Measurements from ENCODE around the gene SETD1A. TPM values are rescaled to one million over a fixed set of nuclear protein-coding genes. Genes with fewer than 3 reads are reported as not detected.

SETD1A gene
- total and polyA plus RNA-seq, 9 of the 15 experiments (the other 6 are each of a cell fraction or from before 2014, with no cell fraction given), result 0.08 to 36.0 (median 4.2) TPM

- no peak for TF ChIP-seq ELK1 (CRISPR knock-in tag; IDR thresholded peaks at IDR 0.05)
- TF ChIP-seq MNT (conservative IDR thresholded peaks at IDR 0.05), result peak in 1 of 2 experiments; percentile 80; a peak in 3 of 4 replicates
- TF ChIP-seq NEUROD1 (IDR thresholded peaks at IDR 0.05; ENCODE audit: borderline replicate concordance, low read depth, low read length, partially characterized antibody), result peak; percentile 59
- no peak for TF ChIP-seq ZKSCAN3 (CRISPR knock-in tag; IDR thresholded peaks at IDR 0.05)
- peak; percentile 23; the same call in 1 of the 2 replicates for TF ChIP-seq CGGBP1 (CRISPR knock-in tag; IDR thresholded peaks at IDR 0.05)
- peak; percentile 84 for TF ChIP-seq ETS1 (conservative IDR thresholded peaks at IDR 0.05; ENCODE audit: control insufficient read depth, low read depth, low read length)
- TF ChIP-seq CXXC5 (CRISPR knock-in tag; IDR thresholded peaks at IDR 0.05), result peak; percentile 57
- TF ChIP-seq ZNF75A (CRISPR knock-in tag; IDR thresholded peaks at IDR 0.05), result no peak
- TF ChIP-seq ATF7 (IDR thresholded peaks at IDR 0.05), result peak; percentile 77; the same call in 1 of the 2 replicates
- no peak for TF ChIP-seq HBP1 (CRISPR knock-in tag; IDR thresholded peaks at IDR 0.05)
- TF ChIP-seq LARP7 (IDR thresholded peaks at IDR 0.05), result no peak; the same call in 1 of the 2 replicates
- TF ChIP-seq KLF6 (CRISPR knock-in tag; IDR thresholded peaks at IDR 0.05; ENCODE audit: borderline replicate concordance), result peak; percentile 15; the same call in 1 of the 2 replicates
- TF ChIP-seq GABPA (tag; conservative IDR thresholded peaks at IDR 0.05; ENCODE audit: low read depth), result peak; percentile 81
- TF ChIP-seq ARID4B (CRISPR knock-in tag; IDR thresholded peaks at IDR 0.05), result peak; percentile 45; the same call in 1 of the 2 replicates
- peak; percentile 78 for TF ChIP-seq SREBF1 (IDR thresholded peaks at IDR 0.05; ENCODE audit: borderline replicate concordance, low read depth, low read length)
- TF ChIP-seq BCOR (IDR thresholded peaks at IDR 0.05), result peak; percentile 44
These were observed 7.7 kb upstream of the SETD1A start (continued) for GRCh38 chr16:30949650-30950515.
